ENCODE data around the gene RAB31.

Gene RAB31

GRCh38 chr18:9782073-9782857 is 74.2 kb downstream of the RAB31 start:
- TF ChIP-seq, protein P1, sequence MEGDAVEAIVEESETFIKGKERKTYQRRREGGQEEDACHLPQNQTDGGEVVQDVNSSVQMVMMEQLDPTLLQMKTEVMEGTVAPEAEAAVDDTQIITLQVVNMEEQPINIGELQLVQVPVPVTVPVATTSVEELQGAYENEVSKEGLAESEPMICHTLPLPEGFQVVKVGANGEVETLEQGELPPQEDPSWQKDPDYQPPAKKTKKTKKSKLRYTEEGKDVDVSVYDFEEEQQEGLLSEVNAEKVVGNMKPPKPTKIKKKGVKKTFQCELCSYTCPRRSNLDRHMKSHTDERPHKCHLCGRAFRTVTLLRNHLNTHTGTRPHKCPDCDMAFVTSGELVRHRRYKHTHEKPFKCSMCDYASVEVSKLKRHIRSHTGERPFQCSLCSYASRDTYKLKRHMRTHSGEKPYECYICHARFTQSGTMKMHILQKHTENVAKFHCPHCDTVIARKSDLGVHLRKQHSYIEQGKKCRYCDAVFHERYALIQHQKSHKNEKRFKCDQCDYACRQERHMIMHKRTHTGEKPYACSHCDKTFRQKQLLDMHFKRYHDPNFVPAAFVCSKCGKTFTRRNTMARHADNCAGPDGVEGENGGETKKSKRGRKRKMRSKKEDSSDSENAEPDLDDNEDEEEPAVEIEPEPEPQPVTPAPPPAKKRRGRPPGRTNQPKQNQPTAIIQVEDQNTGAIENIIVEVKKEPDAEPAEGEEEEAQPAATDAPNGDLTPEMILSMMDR (IDR thresholded peaks at IDR 0.05; ENCODE audit: low read length) = no peak
- no peak for TF ChIP-seq EZH2 (IDR thresholded peaks at IDR 0.05; ENCODE audit: borderline replicate concordance, low read length)
- no peaks in the 10 kb centered on the region for H3F3A ChIP-seq (ENCODE audit: insufficient read depth, low read length)
- H4K20me1 ChIP-seq (ENCODE audit: insufficient read depth, low read length) = no peaks in the 10 kb centered on the region
- H3K27me3 ChIP-seq (ENCODE audit: insufficient read depth, low read length) = no peaks in the 10 kb centered on the region
- H3K36me3 ChIP-seq (ENCODE audit: insufficient read depth, low read length) = no peaks in the 10 kb centered on the region
- H3K9me2 ChIP-seq (ENCODE audit: low read depth, low read length) = no peaks in the 10 kb centered on the region
- H3K27ac ChIP-seq (ENCODE audit: low read depth, low read length, poor library complexity, severe bottlenecking) = no peak overlapping the region
- no peak overlapping the region for H3K9ac ChIP-seq (ENCODE audit: low read length)
- no peaks in the 10 kb centered on the region for H3K4me1 ChIP-seq (ENCODE audit: insufficient read depth, low read length, severe bottlenecking)
- H3K4me2 ChIP-seq (ENCODE audit: low read length) = no peak overlapping the region
- no peaks in the 10 kb centered on the region for H3K9me3 ChIP-seq (ENCODE audit: low read length)
- no peak overlapping the region for H3K4me3 ChIP-seq (ENCODE audit: low read depth, low read length, poor library complexity, severe bottlenecking)
- no peaks in the 10 kb centered on the region for H3K79me2 ChIP-seq (ENCODE audit: insufficient read depth, low read length)
- H2AFZ ChIP-seq (ENCODE audit: low read length) = no peak overlapping the region

DNA sequence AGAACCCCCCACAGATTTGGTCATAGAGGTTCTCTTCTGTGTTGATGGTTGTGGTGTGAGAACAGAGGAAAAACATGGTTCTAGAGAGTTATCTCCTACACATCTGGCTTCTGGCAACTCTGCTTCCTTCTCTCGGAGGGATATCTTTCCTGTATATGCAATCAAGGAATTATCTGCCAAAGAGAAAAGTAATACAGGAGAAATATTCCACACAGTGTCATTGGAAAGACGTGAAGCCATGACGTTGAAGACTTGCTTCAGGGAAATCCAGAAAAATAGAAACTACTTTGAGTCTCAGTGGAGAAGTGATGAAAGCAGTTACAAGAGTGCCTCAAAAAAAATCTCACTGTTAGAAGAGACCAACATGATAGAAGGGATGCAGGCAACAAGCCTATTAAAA is 78.5 kb downstream of the RAB31 start:
- no peaks in the 10 kb centered on the region for H4K20me1 ChIP-seq (ENCODE audit: insufficient read depth, low read length)
- no peak overlapping the region for H2AFZ ChIP-seq (ENCODE audit: low read length)
- no peaks in the 10 kb centered on the region for H3K36me3 ChIP-seq (ENCODE audit: insufficient read depth, low read length)
- no peak overlapping the region for H3K27ac ChIP-seq (ENCODE audit: low read depth, low read length, poor library complexity, severe bottlenecking)
- no peaks in the 10 kb centered on the region for H3K79me2 ChIP-seq (ENCODE audit: insufficient read depth, low read length)
- no peak overlapping the region for H3K4me3 ChIP-seq (ENCODE audit: low read depth, low read length, poor library complexity, severe bottlenecking)
- no peaks in the 10 kb centered on the region; the same call in 1 of the 2 replicates for H3K27me3 ChIP-seq (ENCODE audit: insufficient read depth, low read length)
- no peak overlapping the region for H3K9ac ChIP-seq (ENCODE audit: low read length)
- TF ChIP-seq, protein P1 (IDR thresholded peaks at IDR 0.05; ENCODE audit: low read length) = no peak
- TF ChIP-seq EZH2 (IDR thresholded peaks at IDR 0.05; ENCODE audit: borderline replicate concordance, low read length) = no peak
- H3F3A ChIP-seq (ENCODE audit: insufficient read depth, low read length) = no peaks in the 10 kb centered on the region
- H3K9me2 ChIP-seq (ENCODE audit: low read depth, low read length) = no peaks in the 10 kb centered on the region
- no peaks in the 10 kb centered on the region for H3K4me1 ChIP-seq (ENCODE audit: insufficient read depth, low read length, severe bottlenecking)
- no peaks in the 10 kb centered on the region for H3K9me3 ChIP-seq (ENCODE audit: low read length)
- no peak overlapping the region for H3K4me2 ChIP-seq (ENCODE audit: low read length)

GRCh38 chr18:9787036-9787435 is 78.9 kb downstream of the RAB31 start:
- Histone ChIP-seq H3K36me3 (ENCODE audit: insufficient read depth, low read length) (no peaks in the 10 kb centered on the region), H3K4me1 (ENCODE audit: insufficient read depth, low read length, severe bottlenecking) (no peaks in the 10 kb centered on the region), H3F3A (ENCODE audit: insufficient read depth, low read length) (no peaks in the 10 kb centered on the region), H3K9me3 (ENCODE audit: low read length) (no peaks in the 10 kb centered on the region), H3K27me3 (ENCODE audit: insufficient read depth, low read length) (no peaks in the 10 kb centered on the region; the same call in 1 of the 2 replicates), H3K9ac (ENCODE audit: low read length) (no peak overlapping the region), H4K20me1 (ENCODE audit: insufficient read depth, low read length) (no peaks in the 10 kb centered on the region), H3K4me2 (ENCODE audit: low read length) (no peak overlapping the region), H2AFZ (ENCODE audit: low read length) (no peak overlapping the region), H3K79me2 (ENCODE audit: insufficient read depth, low read length) (no peaks in the 10 kb centered on the region), H3K27ac (ENCODE audit: low read depth, low read length, poor library complexity, severe bottlenecking) (no peak overlapping the region), H3K4me3 (ENCODE audit: low read depth, low read length, poor library complexity, severe bottlenecking) (no peak overlapping the region), H3K9me2 (ENCODE audit: low read depth, low read length) (no peaks in the 10 kb centered on the region)
- TF ChIP-seq, protein P1 (IDR thresholded peaks at IDR 0.05; ENCODE audit: low read length) = no peak
- no peak for TF ChIP-seq EZH2 (IDR thresholded peaks at IDR 0.05; ENCODE audit: borderline replicate concordance, low read length)
